GM18502 (cell line): ENCODE data around the gene LLCFC1.

Source experiments
- ATAC-seq: cut with Tn5 transposase; IDR thresholded peaks from one replicate; pipeline ENCODE4 v1.9.1; 2021; ENCODE audit warnings: mild to moderate bottlenecking; ENCODE audit not compliant: unreplicated experiment, poor library complexity

Gene LLCFC1

DNA sequence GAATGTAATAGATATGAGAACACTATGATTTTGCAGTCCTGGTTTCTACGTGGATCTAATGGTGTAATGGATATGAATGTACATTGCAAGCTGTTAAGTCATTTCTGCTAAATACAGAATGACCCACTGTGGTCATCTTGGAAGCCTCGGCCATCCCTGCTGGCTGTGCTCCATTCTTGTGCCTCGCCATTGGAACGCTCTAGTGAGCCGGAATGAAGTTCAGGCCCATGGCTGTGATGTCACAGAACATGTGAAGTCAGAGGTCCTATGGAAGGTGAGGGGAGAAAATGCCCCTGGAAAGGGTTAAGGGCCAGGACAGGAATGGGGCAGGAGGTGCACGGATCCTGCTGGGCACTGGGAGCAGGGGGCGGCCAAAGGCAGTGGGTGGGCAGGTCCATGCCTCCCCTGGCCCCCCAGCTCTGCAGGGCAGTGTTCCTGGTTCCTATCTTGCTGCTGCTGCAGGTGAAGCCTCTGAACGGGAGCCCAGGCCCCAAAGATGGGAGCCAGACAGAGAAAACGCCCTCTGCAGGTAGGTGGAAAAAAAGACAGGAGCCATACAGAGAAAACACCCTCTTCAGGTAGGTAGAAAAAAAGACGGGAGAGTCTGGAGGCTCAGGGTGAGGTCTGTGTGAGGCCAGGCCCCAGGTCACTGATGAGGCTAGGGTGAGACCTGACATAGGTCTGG, at the start of gene LLCFC1:
Gene LLCFC1, plus strand, starts transcription at position 259 of the 685 bp plus-strand sequence. Its CDS starts 138 bp downstream, at position 397.
- ATAC-seq: no peak

DNA sequence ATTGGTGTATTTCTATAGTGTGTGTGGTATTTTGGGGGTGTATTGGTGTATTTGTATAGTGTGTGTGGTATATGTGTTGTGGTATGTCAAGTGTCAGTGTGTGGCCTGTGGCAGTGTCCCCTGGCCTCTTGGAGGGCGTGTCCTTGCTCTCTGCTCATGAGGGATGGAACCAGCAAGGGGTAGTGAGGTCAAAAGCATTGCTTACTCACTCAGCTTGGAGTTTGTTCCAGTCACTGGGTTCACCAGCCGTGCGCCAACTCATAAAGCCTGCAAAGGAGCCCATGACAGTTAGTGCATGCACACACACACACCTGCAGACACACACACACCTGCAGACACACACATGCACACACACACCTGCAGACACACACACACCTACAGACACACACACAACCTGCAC, 49.5 kb upstream of the LLCFC1 start:
- no peak for ATAC-seq

DNA sequence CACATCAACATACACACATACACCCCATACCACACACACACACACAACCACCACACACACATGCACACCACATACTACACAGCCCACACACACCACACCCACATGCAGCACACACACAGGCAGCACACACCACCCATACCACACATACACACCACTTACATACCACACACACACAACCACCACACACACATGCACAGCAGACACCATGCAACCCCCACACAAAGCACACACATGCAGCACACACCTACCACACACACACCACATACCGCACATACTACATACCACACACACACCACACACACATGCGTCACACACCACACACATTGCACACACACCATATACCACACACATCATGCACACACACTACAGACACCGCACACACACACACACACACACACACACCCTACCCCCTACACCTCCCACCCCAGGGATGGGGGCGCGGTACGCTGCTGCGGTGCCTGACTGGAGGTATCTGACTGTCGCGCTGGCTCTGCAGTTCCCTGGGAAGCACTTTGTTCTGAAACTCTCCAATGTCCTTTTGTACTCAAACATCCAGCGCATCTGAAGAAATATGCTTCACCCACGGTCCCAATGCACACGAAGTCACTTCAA, 48.3 kb upstream of the LLCFC1 start:
- no peak for ATAC-seq

DNA sequence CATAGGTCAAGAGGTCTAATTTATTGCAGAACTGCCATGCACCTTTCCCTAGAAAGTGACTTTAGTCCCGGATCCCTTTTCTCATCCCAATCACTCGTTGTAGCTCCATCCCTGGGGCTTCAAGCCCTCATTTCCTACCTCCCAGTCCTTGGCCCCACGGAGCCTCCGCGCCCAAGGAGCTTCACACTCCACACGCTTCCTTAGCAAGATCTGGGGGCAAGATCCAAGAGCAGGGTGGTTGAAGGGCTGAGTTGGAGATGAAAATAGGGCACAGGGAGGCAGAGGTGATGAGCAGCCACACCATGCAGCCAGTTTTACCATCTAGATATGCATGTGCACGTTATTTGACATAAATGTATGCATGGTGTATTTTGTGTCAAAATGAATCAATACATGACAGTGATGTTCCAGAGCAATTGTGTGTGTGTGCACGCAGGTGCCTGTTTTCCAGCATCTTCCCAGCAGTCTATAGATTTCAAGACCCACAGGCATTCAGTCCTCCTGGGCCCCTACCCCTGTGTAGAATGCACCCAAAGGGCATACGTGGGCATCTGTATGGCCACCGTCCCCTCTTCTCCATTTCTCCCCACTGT, 47.7 kb upstream of the LLCFC1 start:
- no peak for ATAC-seq

DNA sequence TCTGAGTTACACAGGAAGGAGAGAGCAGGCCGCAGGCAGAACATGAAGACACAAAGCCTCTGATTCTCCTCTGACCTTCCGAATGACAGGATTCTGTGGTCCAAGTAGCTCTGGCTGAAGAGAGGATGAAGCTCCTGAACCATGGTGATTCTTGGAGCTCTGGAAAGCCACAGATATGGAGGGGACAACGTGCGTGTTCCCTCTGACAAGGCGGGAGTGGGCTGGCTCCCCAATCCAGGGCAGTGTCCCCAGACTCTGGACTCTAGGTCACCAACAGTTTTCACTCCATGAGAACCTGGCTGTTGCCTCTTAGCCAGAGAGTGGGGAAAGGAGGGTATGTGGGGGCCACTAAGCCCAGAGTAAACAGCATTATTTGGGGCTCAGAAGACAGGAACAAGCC, 46.3 kb upstream of the LLCFC1 start:
- ATAC-seq: no peak

DNA sequence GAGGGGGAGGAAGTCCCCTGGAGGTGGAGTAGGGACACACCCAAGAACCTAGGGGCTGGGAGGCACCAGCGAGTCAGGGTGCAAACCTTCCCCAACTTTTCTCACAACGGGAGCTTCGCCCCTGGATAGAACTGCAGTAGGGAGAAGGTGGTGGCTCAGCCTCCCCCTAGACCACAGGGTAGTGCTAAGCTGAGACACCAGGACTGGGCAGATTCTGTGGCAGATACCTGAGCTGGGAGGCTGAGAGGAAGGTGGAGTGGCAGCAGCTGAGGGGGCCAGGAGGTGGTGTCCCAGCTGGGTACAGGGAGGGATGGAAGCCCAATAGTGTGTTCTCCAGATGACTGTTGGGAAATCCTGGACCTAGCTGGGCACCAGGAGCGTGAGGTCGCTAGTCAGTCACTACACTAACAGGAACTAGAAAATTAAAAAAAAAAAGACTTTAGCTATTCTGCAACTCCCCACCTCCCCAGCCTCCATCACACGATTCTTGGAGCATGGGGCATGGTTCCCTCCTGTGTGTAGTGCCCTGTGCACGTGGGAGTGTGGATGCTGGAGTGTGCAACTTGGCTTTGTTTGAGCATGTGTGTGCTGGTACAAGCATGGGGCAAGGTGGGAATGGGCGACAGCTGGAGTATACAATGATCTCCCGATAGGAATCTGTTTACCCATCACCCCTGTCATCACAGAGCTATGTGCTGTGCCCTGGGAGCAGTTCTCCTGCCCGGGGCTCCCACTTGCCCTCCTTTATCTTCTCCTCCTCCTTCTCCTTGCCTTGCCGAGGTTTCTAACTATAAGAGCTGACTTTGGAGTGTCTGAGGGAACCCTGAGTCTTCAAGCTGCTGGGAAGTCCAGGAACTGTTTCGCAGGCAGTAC, 44.9 kb upstream of the LLCFC1 start:
- ATAC-seq: no peak

DNA sequence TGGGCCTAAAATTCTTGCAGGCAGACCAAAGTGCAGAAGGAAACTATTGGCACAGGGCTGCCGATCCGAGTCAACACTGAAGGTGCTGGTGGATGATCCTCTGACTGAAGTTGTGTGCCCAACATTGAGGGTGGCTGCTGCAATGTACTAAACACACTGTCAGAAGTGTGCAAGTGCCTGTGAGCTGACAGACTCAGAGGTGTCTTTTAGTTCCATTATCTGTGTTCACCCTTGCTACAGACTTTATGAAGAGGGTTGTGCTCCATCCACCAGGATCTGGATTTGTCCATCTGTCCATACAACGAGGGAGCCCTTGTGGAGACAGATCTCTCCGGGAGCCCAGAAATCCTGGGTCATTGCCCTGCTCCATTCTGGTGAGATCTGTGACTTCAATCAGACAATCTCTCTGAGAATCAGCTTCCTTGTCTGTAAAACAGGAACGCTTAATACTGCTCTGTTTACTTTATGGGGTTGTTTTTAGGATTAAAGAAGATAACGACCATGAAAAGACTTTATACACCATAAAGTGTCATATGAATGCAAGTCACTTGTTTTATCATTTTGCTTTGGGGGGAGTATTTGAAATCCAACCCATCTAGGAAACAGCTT, 44.2 kb upstream of the LLCFC1 start:
- ATAC-seq: no peak

DNA sequence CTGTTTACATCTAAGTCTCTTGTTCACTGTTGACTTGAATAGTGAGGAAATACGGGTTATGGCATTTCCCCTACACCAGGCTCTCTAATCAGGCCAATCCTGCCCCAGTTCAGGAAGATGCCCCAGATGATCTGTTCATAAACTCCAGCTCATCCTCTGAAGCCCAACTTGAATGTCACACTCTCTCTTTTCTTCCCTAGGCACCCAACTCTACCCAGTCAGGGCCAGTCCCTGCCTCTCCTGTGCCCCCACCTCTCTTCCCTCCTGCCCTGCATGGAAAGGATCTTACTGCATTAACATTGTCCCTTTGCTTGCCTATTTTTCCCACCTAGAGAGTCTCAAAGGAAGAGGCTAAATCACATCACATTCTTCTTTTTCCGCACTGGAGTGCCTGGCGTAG, 43.1 kb upstream of the LLCFC1 start:
- ATAC-seq: no peak

DNA sequence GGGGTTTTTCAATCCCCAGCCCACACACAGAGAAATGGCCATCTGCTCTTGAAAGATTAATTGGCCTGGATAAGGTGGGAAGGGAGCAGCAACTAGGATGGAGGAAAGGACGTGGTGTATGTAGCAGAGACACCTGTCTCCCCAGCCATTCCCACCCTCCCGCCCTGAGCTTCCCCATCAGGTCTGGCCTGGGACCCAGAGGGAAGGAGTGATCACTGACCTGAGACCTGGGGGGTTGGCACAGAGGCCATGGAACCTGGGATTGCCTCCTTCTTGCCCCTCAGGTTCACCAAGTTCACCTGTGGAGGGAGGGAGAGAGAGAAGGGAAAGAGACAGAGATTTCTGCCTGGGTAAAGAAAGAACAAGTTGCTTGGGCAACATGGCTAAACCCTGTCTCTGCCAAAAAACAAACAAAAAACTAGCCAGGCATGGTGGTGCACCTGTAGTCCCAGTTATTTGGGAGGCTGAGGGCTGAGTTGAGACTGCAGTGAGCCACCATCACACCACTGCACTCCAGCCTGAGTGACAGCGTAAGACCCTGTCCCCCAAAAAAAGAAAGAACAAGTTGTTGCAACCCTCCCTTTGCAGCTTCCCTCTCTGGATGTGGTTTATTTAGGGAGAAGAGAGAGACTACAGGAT, 42.4 kb upstream of the LLCFC1 start:
- ATAC-seq: no peak

DNA sequence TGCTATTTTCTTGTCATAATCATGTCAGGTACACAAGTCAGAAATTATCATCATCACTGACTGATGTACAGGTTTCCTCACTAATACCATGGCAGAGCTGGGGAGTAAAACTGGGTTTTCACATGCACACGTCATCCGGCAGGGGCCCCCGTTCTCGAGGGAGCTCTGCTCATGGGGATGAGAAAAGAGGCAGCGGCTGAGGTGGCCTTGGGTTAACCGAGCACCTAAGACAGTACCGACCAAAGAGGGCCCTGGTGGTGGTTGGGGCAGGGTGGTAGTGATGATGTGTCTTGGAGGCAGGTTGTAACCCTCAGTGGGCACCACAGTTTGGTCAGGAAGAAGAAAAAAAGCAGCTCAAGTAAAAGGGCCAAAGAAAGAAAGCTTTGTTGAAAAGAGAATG, 41.6 kb upstream of the LLCFC1 start:
- no peak for ATAC-seq

DNA sequence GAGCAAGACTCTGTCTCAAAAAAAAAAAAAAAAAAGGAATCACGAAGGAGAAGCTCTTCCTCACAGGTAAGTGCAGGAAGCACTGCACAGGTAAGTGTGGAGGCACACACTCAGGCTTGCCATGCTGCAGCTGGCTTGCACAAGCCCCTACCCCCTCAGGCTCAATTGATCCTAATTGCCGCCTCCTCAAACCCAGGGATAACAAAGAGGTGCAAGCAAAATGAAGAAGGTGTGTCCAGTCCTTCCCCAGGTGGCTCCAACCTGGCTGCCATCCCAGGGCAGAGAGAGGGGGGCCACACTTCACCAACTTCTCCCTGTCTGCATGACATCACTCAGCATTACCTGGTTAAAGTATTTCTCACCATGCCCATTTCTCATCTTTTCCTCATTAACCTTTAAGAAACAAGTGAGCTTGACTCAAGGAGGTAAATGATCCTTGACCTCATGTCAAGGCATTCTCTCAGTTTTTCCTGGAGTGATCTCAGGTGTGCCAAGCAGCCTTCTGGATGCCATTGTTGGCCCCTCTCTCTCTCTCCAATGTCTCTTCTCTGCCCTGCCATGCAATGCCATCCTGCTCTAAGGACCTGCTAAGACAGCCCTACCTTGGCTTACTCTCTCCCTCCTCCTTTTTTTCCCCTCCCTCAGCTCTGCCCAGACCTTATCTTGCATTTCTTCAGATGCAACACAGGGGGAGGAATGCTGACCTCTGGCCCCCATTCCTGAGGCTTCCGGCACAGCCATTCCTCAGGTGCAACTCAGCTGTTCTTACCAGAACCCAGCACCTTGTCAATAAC, 40.7 kb upstream of the LLCFC1 start:
- no peak for ATAC-seq

DNA sequence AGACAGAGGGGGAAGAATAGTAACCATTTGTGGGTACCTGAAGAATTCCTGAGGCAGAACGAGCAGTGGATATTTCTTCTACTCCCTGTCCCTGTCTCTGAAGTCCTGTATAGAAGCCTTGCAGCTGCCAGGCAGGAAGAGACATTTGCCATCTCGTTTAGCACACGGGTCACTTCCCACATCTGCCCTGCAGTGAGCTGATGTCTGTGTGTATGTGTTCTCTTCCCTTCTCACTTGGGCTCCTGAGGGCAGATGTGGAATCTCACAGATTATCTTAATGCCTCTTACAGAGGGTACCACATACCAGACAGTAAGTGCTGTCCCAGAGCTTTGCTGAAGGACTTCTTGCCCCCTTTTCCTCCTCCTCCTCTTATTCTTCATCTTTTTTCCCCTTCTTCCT, 39.6 kb upstream of the LLCFC1 start:
- no peak for ATAC-seq

DNA sequence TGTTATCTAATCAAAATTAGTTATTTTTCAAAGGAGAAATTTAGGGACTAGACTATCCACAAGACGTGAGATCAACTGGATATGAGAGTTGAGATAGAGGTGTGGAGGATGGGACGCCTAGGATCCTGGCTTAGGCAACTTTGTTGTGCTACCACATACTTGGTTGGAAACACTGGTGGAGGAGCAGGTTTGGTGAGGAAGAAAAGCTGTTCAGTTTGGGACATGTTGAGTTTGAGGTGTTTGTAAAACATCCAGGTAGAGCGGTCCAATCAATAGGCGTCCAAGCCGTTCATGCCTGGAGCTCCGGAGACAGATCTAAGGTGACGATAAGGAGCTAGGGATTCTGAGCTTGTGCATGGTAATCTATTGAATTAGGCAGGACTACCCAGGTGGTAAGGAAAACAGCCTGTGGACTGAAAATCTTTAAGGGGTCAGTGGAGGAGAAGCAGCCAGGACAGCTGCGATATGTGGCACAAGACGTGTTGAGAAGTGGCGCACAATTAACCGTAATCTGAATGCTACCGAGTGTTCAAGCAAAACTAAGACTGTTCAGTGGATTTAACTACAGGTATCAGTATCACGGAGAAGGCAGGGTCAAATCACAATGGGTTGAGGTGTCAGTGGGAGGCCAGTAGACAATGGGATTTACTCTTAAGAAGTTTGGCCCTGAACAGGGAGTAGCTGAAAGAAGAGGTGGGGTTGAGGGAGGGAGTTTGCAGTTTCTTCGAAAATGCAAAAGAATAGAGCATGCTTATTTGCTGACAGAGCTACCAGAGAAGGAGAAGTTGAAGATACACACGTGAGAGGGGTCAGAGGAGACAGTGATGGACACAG, 37.6 kb upstream of the LLCFC1 start:
- ATAC-seq: no peak

DNA sequence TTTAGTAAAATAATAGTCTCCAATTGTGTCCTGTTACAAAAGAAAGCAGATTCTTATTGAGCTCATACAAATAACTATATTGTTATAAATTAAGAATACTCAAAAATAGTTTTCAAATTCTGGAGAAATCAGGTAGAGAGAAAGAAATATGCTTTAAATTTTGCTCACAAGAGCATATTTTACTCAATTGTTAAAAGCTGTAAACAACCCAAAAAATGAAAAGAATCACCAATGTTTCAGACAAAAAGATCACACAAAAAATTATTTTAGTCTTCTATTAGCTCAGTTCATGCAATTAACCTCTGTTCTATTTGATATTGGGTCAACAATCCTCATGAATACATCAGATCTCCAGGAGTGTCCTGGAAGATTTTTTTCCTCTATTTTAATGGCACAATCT, 35.2 kb upstream of the LLCFC1 start:
- no peak for ATAC-seq

DNA sequence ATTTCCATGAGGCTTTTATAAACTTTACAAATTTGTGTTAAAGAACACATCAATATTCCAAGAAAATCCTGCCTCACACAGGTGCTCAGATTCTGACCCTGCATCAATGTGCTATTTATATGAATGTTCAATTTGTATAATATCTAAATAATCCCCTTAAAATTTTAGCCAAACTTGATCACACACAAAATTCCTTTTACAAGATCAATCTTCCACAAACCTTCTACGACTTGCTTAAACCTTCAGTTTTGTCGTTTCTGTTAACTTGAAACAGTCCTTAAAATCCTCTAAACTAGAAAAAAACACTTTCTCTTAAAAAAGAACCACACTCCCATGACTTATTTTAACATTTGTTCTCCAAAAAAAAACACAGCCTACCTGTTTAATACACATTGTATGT, 33.5 kb upstream of the LLCFC1 start:
- no peak for ATAC-seq

DNA sequence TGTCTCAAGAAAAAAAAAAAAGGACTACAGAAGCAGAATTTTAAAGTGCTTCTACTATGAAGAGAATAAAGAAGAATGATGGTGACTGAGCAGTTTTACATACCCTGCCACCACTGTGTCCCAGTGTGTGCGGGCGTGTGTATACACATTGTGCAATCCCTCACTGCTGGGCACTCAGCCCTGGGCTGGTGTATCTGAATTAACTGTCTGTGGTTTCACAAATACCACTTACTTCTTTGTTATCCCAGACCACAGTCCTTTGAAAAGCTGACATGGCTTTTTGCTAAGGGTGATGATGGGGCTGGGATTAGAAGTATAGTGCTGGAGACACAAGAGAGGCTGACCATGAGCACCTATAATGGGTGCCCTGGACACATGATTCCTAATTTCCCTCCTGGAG, 32.6 kb upstream of the LLCFC1 start:
- no peak for ATAC-seq

DNA sequence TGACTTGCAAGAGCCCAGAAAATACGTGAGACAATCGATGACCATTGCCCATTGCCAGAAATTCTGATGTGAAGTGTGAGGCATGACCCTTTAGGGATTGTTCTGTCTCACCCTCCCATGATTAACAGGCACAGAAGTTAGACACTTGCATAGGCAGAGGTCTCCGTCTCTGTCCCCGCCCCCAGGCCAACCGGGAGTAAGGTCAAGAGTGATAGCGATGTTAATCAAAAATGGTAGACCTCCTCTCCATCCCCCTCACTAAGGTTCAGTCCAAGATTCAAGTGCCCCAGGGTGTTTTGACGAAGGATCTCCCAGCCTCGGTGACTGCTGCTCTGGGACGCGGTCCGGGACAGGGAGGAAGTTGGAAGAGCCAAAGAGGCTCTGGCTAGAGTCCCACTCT, 31.0 kb upstream of the LLCFC1 start:
- no peak for ATAC-seq
